SJCRH30 (cell line): ENCODE data around the gene ERCC1. TPM values are rescaled to one million over a fixed set of nuclear protein-coding genes. Genes with fewer than 3 reads are reported as not detected.

Experiments
- DNase-seq, 2 experiments: peaks; one replicate each; pipeline ENCODE4 v3.0.0-alpha.2; 2015 to 2020
- H3K27ac ChIP-seq: fragments of 250-450 bp; sonication (Bioruptor Pico); 2 replicates; pipeline ENCODE4 v1.5.1; 2020; ENCODE audit warnings: mild to moderate bottlenecking, moderate library complexity
- H3K27me3 ChIP-seq: fragments of 250-450 bp; sonication (Bioruptor Pico); 2 replicates; pipeline ENCODE4 v1.5.1; 2020; ENCODE audit warnings: mild to moderate bottlenecking, moderate library complexity
- H3K36me3 ChIP-seq: fragments of 250-450 bp; sonication (Bioruptor Pico); 2 replicates; pipeline ENCODE4 v1.5.1; 2020; ENCODE audit warnings: mild to moderate bottlenecking, moderate library complexity
- H3K4me1 ChIP-seq: fragments of 250-450 bp; sonication (Bioruptor Pico); 2 replicates; pipeline ENCODE4 v1.5.1; 2020; ENCODE audit warnings: mild to moderate bottlenecking, moderate library complexity
- H3K4me3 ChIP-seq: fragments of 250-450 bp; sonication (Bioruptor Pico); 2 replicates; pipeline ENCODE4 v1.5.1; 2020; ENCODE audit warnings: mild to moderate bottlenecking, moderate library complexity
- H3K9me3 ChIP-seq: fragments of 250-450 bp; sonication (Bioruptor Pico); replicated peaks from 2 replicates; pipeline ENCODE4 v1.5.1; 2020; ENCODE audit warnings: mild to moderate bottlenecking, moderate library complexity
- total RNA-seq: library from RNA; depleted of rRNA; stranded (reverse); fragments of >200 nt; shearing (Covaris generic); gene quantifications from 2 replicates; pipeline ENCODE4 v1.2.3, GENCODE V29; 2014; rRNA removed

ERCC1 gene
- 29.7 and 32.3 TPM in 2 replicates for total RNA-seq

GRCh38 chr19:45423589-45424190, at the start of gene ERCC1:
TSS of gene ERCC1 (minus strand) at chr19:45423917. CDS start at chr19:45423374, 543 bp downstream.
- Histone ChIP-seq H3K27me3 (peaks cover 4% of the 10 kb centered on the region; the same call in 1 of the 2 replicates), H3K4me3 (peak within 1 kb of the TSS; percentile 53), H3K9me3 (no peaks in the 10 kb centered on the region), H3K27ac (peak within 1 kb of the TSS; percentile 80), H3K4me1 (peaks cover 13% of the 10 kb centered on the region), H3K36me3 (no peaks in the 10 kb centered on the region)
- DNase-seq: peak; percentile 98

- no peaks in the 10 kb centered on the region for H3K9me3 ChIP-seq
- H3K4me3 ChIP-seq: no peak overlapping the region
- H3K4me1 ChIP-seq: peaks cover 12% of the 10 kb centered on the region
- H3K27me3 ChIP-seq: no peaks in the 10 kb centered on the region
- H3K27ac ChIP-seq: no peak overlapping the region
- H3K36me3 ChIP-seq: no peaks in the 10 kb centered on the region
- DNase-seq: no peak
These were observed 49.6 kb upstream of the ERCC1 start for GRCh38 chr19:45473367-45473681.

GRCh38 chr19:45472563-45473366, 49.0 kb upstream of the ERCC1 start:
- Histone ChIP-seq H3K9me3 (no peaks in the 10 kb centered on the region), H3K4me1 (peaks cover 12% of the 10 kb centered on the region), H3K36me3 (no peaks in the 10 kb centered on the region), H3K27me3 (no peaks in the 10 kb centered on the region), H3K27ac (no peak overlapping the region), H3K4me3 (no peak overlapping the region)
- DNase-seq: no peak

GRCh38 chr19:45471931-45472562, 48.3 kb upstream of the ERCC1 start:
- H3K27me3 ChIP-seq: no peaks in the 10 kb centered on the region
- no peak overlapping the region for H3K4me3 ChIP-seq
- peaks cover 11% of the 10 kb centered on the region; the same call in 1 of the 2 replicates for H3K4me1 ChIP-seq

GRCh38 chr19:45471111-45471930, 47.6 kb upstream of the ERCC1 start:
- H3K36me3 ChIP-seq: no peaks in the 10 kb centered on the region
- H3K27ac ChIP-seq: no peak overlapping the region
- H3K9me3 ChIP-seq: no peaks in the 10 kb centered on the region
- H3K4me1 ChIP-seq: peaks cover 11% of the 10 kb centered on the region; the same call in 1 of the 2 replicates
- no peak overlapping the region for H3K4me3 ChIP-seq
- H3K27me3 ChIP-seq: no peaks in the 10 kb centered on the region
- DNase-seq: no peak

More at GRCh38 chr19:45471931-45472562, 48.3 kb upstream of the ERCC1 start:
- DNase-seq: no peak
- Histone ChIP-seq H3K9me3 (no peaks in the 10 kb centered on the region), H3K36me3 (no peaks in the 10 kb centered on the region), H3K27ac (no peak overlapping the region)

- peaks cover 11% of the 10 kb centered on the region; the same call in 1 of the 2 replicates for H3K4me1 ChIP-seq
- H3K27ac ChIP-seq: no peak overlapping the region
- no peaks in the 10 kb centered on the region for H3K27me3 ChIP-seq
- no peaks in the 10 kb centered on the region for H3K9me3 ChIP-seq
- H3K36me3 ChIP-seq: no peaks in the 10 kb centered on the region
- DNase-seq: no peak
- H3K4me3 ChIP-seq: no peak overlapping the region
These were observed 47.0 kb upstream of the ERCC1 start for GRCh38 chr19:45470762-45471081.

- H3K27ac ChIP-seq: no peak overlapping the region; the same call in 1 of the 2 replicates
- H3K4me1 ChIP-seq: peaks cover 11% of the 10 kb centered on the region; the same call in 1 of the 2 replicates
- no peak for DNase-seq
- no peaks in the 10 kb centered on the region for H3K9me3 ChIP-seq
- no peaks in the 10 kb centered on the region for H3K36me3 ChIP-seq
- H3K27me3 ChIP-seq: no peaks in the 10 kb centered on the region
- peak overlapping the region; percentile 64 for H3K4me3 ChIP-seq
These were observed 46.4 kb upstream of the ERCC1 start for GRCh38 chr19:45469945-45470761.

- Histone ChIP-seq H3K27me3 (no peaks in the 10 kb centered on the region), H3K27ac (peak overlapping the region; percentile 47), H3K9me3 (no peaks in the 10 kb centered on the region), H3K36me3 (no peaks in the 10 kb centered on the region), H3K4me3 (peak overlapping the region; percentile 64), H3K4me1 (peaks cover 11% of the 10 kb centered on the region; the same call in 1 of the 2 replicates)
- peak; percentile 93 to 96 for DNase-seq
These were observed 45.6 kb upstream of the ERCC1 start for GRCh38 chr19:45469132-45469944.

- H3K9me3 ChIP-seq: no peaks in the 10 kb centered on the region
- peak overlapping the region; percentile 21 for H3K27ac ChIP-seq
- peaks cover 11% of the 10 kb centered on the region; the same call in 1 of the 2 replicates for H3K4me1 ChIP-seq
- no peak for DNase-seq
- no peaks in the 10 kb centered on the region for H3K36me3 ChIP-seq
- H3K27me3 ChIP-seq: no peaks in the 10 kb centered on the region
- peak overlapping the region; percentile 64 for H3K4me3 ChIP-seq
These were observed 45.0 kb upstream of the ERCC1 start for GRCh38 chr19:45468803-45469131.

- Histone ChIP-seq H3K9me3 (no peaks in the 10 kb centered on the region), H3K27me3 (no peaks in the 10 kb centered on the region), H3K4me3 (peak overlapping the region; percentile 64), H3K4me1 (peaks cover 11% of the 10 kb centered on the region; the same call in 1 of the 2 replicates), H3K36me3 (no peaks in the 10 kb centered on the region), H3K27ac (no peak overlapping the region)
- DNase-seq: peak in 1 of 2 experiments; percentile 33
These were observed 44.5 kb upstream of the ERCC1 start for GRCh38 chr19:45468159-45468651.

GRCh38 chr19:45467456-45468158, 43.9 kb upstream of the ERCC1 start, which contains the start of gene FOSB:
TSS of gene FOSB (plus strand) at chr19:45467996. CDS start at chr19:45468587, 591 bp downstream.
- H3K4me1 ChIP-seq: peaks cover 11% of the 10 kb centered on the region; the same call in 1 of the 2 replicates
- H3K4me3 ChIP-seq: peak within 1 kb of the TSS; percentile 64
- peak within 1 kb of the TSS; percentile 21 for H3K27ac ChIP-seq
- no peaks in the 10 kb centered on the region for H3K27me3 ChIP-seq
- H3K9me3 ChIP-seq: no peaks in the 10 kb centered on the region
- DNase-seq: peak; percentile 95 to 97
- H3K36me3 ChIP-seq: no peaks in the 10 kb centered on the region

GRCh38 chr19:45467115-45467455, 43.4 kb upstream of the ERCC1 start:
- no peaks in the 10 kb centered on the region for H3K27me3 ChIP-seq
- peak overlapping the region; percentile 64 for H3K4me3 ChIP-seq
- no peaks in the 10 kb centered on the region for H3K36me3 ChIP-seq
- H3K4me1 ChIP-seq: peaks cover 11% of the 10 kb centered on the region; the same call in 1 of the 2 replicates
- H3K27ac ChIP-seq: no peak overlapping the region
- DNase-seq: no peak
- no peaks in the 10 kb centered on the region for H3K9me3 ChIP-seq
